GM23248 (cell line): ENCODE measurements around the gene CLEC18A.

ENCODE experiments used
- EZH2 ChIP-seq: fragments of 200-600 bp; sonication (generic); IDR thresholded peaks from 2 replicates; pipeline ENCODE4 v1.6.1; 2018; ENCODE audit warnings: antibody characterized with exemption, mild to moderate bottlenecking; ENCODE audit not compliant: insufficient read depth, poor library complexity, severe bottlenecking
- EZH2phosphoT487 ChIP-seq: fragments of 200-600 bp; sonication (generic); IDR thresholded peaks from 2 replicates; pipeline ENCODE4 v1.6.1; 2018; ENCODE audit warnings: antibody characterized with exemption, moderate library complexity, mild to moderate bottlenecking, low read depth; ENCODE audit not compliant: insufficient read depth

GRCh38 chr16:69904495-69905170 is 46.5 kb upstream of the CLEC18A start:
- TF ChIP-seq EZH2, result no peak
- no peak for TF ChIP-seq EZH2phosphoT487
